Measurements from ENCODE around the gene ZC3H4.

ZC3H4 gene

DNA sequence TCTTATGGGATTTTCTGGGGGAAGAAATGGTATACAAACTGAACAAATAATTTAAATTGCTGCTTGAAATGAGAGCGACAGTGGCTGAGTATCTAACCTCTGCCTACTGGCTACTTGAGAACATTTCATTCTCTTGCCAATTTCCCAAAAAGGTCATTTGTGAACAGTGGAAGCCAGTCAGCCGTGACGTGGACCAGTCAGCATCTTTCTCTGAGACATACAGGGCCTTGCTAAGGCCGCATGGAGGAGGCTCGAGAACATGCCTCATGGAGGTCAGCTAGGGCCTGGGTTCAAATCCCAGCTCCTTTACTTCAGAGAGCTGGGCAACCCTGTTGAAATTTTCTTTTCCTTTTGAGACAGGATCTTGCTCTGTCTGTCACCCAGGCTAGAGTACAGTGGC, 20.3 kb downstream of the ZC3H4 start:
- Histone ChIP-seq H3K36me3 (peaks cover 67% of the 10 kb centered on the region), H3K9me3 (ENCODE audit: severe bottlenecking) (no peaks in the 10 kb centered on the region)
- TF ChIP-seq, protein P1, sequence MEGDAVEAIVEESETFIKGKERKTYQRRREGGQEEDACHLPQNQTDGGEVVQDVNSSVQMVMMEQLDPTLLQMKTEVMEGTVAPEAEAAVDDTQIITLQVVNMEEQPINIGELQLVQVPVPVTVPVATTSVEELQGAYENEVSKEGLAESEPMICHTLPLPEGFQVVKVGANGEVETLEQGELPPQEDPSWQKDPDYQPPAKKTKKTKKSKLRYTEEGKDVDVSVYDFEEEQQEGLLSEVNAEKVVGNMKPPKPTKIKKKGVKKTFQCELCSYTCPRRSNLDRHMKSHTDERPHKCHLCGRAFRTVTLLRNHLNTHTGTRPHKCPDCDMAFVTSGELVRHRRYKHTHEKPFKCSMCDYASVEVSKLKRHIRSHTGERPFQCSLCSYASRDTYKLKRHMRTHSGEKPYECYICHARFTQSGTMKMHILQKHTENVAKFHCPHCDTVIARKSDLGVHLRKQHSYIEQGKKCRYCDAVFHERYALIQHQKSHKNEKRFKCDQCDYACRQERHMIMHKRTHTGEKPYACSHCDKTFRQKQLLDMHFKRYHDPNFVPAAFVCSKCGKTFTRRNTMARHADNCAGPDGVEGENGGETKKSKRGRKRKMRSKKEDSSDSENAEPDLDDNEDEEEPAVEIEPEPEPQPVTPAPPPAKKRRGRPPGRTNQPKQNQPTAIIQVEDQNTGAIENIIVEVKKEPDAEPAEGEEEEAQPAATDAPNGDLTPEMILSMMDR (IDR thresholded peaks at IDR 0.05; ENCODE audit: low read depth, low read length) = no peak

DNA sequence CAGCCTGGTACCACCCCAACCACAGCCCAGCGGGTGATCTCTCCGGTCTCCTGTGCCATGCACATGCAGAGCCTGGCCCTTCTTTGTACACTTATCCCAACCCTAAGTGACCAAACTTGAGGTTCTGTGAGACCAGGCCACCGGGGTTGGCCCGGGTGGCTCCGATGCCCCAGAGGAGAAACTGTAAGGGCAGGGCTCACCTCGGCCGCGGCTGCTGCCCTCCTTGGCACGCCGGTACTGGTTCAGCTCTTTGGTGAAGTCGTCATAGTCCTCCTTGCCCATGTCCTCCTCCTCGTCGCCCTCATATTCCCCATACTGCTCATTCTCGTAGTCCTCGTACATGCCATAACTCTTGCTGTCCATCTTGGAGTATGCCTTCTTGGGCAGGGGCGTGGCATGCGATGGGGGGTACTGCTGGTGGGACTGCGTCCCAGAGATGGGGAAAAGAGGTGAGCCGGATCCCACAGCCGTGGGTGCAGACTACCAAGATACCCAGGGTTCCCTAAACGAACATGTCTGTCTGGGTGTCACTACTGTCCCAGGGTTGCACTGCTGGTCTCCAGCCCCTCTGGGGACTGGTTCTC, 23.7 kb downstream of the ZC3H4 start:
- H3K36me3 ChIP-seq = peaks cover 85% of the 10 kb centered on the region
- H3K4me3 ChIP-seq (ENCODE audit: low read depth, low read length) = no peak overlapping the region
- no peaks in the 10 kb centered on the region for H3K9me3 ChIP-seq (ENCODE audit: severe bottlenecking)
- DNase-seq = no peak
- no peaks in the 10 kb centered on the region for H3K27me3 ChIP-seq (ENCODE audit: insufficient read depth, low read depth, severe bottlenecking)
- H3K27ac ChIP-seq = no peak overlapping the region
- TF ChIP-seq, protein P1 (IDR thresholded peaks at IDR 0.05; ENCODE audit: low read depth, low read length) = no peak

More for the DNA sequence above, 20.3 kb downstream of the ZC3H4 start:
- H3K27me3 ChIP-seq (ENCODE audit: insufficient read depth, low read depth, severe bottlenecking) = no peaks in the 10 kb centered on the region
- no peak overlapping the region for H3K4me3 ChIP-seq (ENCODE audit: low read depth, low read length)
- no peak for DNase-seq
- no peak overlapping the region for H3K27ac ChIP-seq

DNA sequence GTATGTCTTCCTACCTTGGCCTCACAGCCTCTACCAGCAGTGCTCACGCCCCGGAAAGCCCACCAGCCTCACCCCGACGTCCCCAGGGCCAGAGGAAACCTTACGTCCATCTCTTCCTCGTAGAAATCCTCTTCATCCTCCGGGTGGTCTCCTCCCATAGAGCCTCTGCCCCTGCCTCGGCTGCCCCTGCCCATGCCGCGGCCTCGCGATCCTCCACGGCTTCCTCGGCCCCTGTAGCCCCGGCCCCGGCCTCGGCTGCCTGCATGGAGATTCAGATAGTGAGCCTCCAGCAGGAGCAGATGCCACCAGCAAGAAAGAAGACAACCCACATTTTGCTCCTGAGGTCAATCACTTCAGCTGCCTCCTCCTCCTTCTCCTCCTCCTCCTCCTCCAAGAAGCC, 27.3 kb downstream of the ZC3H4 start:
- Histone ChIP-seq H3K27me3 (ENCODE audit: insufficient read depth, low read depth, severe bottlenecking) (no peaks in the 10 kb centered on the region), H3K36me3 (peaks cover 90% of the 10 kb centered on the region), H3K4me3 (ENCODE audit: low read depth, low read length) (no peak overlapping the region), H3K9me3 (ENCODE audit: severe bottlenecking) (no peaks in the 10 kb centered on the region), H3K27ac (no peak overlapping the region)
- TF ChIP-seq, protein P1 (IDR thresholded peaks at IDR 0.05; ENCODE audit: low read depth, low read length) = no peak
- DNase-seq = no peak

DNA sequence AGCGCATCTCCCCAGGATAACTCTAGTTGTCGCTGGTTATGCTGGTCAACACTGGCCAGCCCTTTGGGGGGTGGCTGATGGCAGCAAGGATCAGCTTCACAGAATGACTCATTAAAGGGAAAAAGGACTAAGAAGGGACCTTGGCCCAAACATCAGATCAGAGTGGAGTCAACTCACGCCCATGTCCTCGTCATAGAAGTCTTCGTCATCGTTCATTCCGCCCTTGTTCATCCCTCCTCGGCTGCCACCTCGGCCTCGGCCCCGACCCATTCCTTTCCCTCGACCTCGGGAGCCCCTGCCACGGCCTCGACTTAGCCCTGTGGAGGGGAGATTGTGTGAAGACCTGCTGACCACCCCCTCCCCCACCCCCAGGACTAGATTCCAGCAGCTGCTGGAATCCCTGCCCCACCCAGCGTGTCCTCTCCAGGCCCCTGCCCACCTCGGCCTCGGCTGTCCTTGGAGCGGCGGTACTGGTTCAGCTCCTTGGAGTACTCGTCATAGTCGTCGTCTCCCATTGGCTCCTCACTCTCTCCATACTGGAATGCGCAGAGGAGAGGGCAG, 28.6 kb downstream of the ZC3H4 start:
- Histone ChIP-seq H3K27me3 (ENCODE audit: insufficient read depth, low read depth, severe bottlenecking) (no peaks in the 10 kb centered on the region), H3K9me3 (ENCODE audit: severe bottlenecking) (no peaks in the 10 kb centered on the region), H3K4me3 (ENCODE audit: low read depth, low read length) (no peak overlapping the region), H3K27ac (no peak overlapping the region), H3K36me3 (peaks cover 91% of the 10 kb centered on the region)
- TF ChIP-seq, protein P1 (IDR thresholded peaks at IDR 0.05; ENCODE audit: low read depth, low read length) = no peak
- DNase-seq = no peak

DNA sequence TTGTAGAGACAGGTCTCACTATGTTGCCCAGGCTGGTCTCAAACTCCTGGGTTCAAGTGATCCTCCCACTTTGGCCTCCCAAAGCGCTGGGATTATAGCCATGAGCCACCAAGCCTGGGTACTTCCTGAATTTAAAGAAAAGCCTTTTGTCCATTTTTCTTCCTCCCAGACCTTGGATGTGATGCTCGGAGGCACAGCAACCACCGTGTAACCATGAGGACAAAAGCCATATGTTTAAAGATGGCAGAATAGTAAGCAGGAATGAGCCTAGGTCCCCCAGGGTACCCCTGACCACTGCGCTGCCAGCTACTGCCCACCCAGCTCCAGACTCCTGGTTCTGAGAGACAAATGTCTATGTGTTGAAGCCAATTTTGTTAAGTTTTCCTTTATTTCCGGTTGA, 31.1 kb downstream of the ZC3H4 start:
- H3K27ac ChIP-seq = no peak overlapping the region
- no peaks in the 10 kb centered on the region for H3K27me3 ChIP-seq (ENCODE audit: insufficient read depth, low read depth, severe bottlenecking)
- no peak overlapping the region for H3K4me3 ChIP-seq (ENCODE audit: low read depth, low read length)

More for the DNA sequence above, 31.1 kb downstream of the ZC3H4 start:
- Histone ChIP-seq H3K9me3 (ENCODE audit: severe bottlenecking) (no peaks in the 10 kb centered on the region), H3K36me3 (peaks cover 87% of the 10 kb centered on the region)
- DNase-seq = no peak
- TF ChIP-seq, protein P1 (IDR thresholded peaks at IDR 0.05; ENCODE audit: low read depth, low read length) = no peak

Measured in WERI-Rb-1 (cell line).